ENCODE data around the gene GJA8.
"Not testable (repeated sequence)": the region's sequence is repeated elsewhere in the genome, so short reads cannot be mapped to it uniquely, and the experiment has no call there.

DNA sequence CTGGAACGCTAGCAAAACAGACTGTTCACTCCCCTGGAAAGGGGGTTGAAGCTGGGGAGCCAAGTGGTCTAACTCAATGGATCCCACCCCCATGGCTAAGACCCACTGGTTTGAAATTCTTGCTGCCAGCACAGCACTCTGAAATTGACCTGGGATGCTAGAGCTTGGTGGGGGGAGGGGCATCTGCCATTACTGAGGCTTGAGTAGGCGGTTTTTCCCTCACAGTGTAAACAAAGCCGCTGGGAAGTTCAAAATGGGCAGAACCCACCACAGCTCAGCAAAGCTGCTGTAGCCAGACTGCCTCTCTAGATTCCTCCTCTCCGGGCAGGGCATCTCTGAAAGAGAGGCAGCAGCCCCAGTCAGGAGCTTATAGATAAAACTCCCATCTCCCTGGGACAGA lies 47.6 kb upstream of the GJA8 start:
- TF ChIP-seq, protein P1, sequence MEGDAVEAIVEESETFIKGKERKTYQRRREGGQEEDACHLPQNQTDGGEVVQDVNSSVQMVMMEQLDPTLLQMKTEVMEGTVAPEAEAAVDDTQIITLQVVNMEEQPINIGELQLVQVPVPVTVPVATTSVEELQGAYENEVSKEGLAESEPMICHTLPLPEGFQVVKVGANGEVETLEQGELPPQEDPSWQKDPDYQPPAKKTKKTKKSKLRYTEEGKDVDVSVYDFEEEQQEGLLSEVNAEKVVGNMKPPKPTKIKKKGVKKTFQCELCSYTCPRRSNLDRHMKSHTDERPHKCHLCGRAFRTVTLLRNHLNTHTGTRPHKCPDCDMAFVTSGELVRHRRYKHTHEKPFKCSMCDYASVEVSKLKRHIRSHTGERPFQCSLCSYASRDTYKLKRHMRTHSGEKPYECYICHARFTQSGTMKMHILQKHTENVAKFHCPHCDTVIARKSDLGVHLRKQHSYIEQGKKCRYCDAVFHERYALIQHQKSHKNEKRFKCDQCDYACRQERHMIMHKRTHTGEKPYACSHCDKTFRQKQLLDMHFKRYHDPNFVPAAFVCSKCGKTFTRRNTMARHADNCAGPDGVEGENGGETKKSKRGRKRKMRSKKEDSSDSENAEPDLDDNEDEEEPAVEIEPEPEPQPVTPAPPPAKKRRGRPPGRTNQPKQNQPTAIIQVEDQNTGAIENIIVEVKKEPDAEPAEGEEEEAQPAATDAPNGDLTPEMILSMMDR (IDR thresholded peaks at IDR 0.05) = not testable (repeated sequence)
- TF ChIP-seq POLR2A, POLR2AphosphoS5 (IDR thresholded peaks at IDR 0.05): not testable (repeated sequence)

All from prostate gland (tissue), 2 donors.